BE2C (cell line): ENCODE data around the gene VPS51.
"Not testable (repeated sequence)": the region's sequence is repeated elsewhere in the genome, so short reads cannot be mapped to it uniquely, and the experiment has no call there.

ENCODE experiments used
- DNase-seq: peaks from one replicate; pipeline ENCODE4 v3.0.0-alpha.2; 2020
- H3K27me3 ChIP-seq: fragments of 250-450 bp; sonication (Bioruptor Pico); 2 replicates; pipeline ENCODE4 v1.5.1; 2020; ENCODE audit warnings: mild to moderate bottlenecking
- H3K36me3 ChIP-seq: fragments of 250-450 bp; sonication (Bioruptor Pico); 2 replicates; pipeline ENCODE4 v1.5.1; 2020; ENCODE audit warnings: mild to moderate bottlenecking
- H3K4me1 ChIP-seq: fragments of 250-450 bp; sonication (Bioruptor Pico); 2 replicates; pipeline ENCODE4 v1.5.1; 2020
- H3K4me3 ChIP-seq: 2 replicates; pipeline ENCODE4 v1.5.1; 2011; ENCODE audit warnings: low read depth, low read length
- H3K9me3 ChIP-seq: fragments of 250-450 bp; sonication (Bioruptor Pico); 2 replicates; pipeline ENCODE4 v1.5.1; 2020
- CTCF ChIP-seq: IDR thresholded peaks from 2 replicates; pipeline ENCODE4 v1.5.1; 2012; ENCODE audit warnings: mild to moderate bottlenecking, low read depth, low read length

Gene VPS51

GRCh38 chr11:65115361-65116082 lies 19.5 kb downstream of the VPS51 start:
- no peak overlapping the region for H3K4me3 ChIP-seq
- H3K4me1 ChIP-seq: peaks cover 5% of the 10 kb centered on the region
- peaks cover 11% of the 10 kb centered on the region for H3K36me3 ChIP-seq
- no peak for TF ChIP-seq CTCF
- H3K9me3 ChIP-seq: no peaks in the 10 kb centered on the region
- no peak for DNase-seq
- no peaks in the 10 kb centered on the region for H3K27me3 ChIP-seq

- no peaks in the 10 kb centered on the region; the same call in 1 of the 2 replicates for H3K4me1 ChIP-seq
- no peak for DNase-seq
- H3K9me3 ChIP-seq: no peaks in the 10 kb centered on the region
- H3K4me3 ChIP-seq: peak overlapping the region; percentile 82
- peaks cover 16% of the 10 kb centered on the region for H3K36me3 ChIP-seq
- no peak for TF ChIP-seq CTCF
- H3K27me3 ChIP-seq: no peaks in the 10 kb centered on the region
Observed at GRCh38 chr11:65116370-65117205, 20.6 kb downstream of the VPS51 start.

- H3K4me3 ChIP-seq: peak within 1 kb of the TSS; percentile 82
- no peaks in the 10 kb centered on the region for H3K27me3 ChIP-seq
- peaks cover 16% of the 10 kb centered on the region for H3K36me3 ChIP-seq
- peak; percentile 94 for DNase-seq
- H3K9me3 ChIP-seq: no peaks in the 10 kb centered on the region
- peak; percentile 68 for TF ChIP-seq CTCF
- H3K4me1 ChIP-seq: no peaks in the 10 kb centered on the region; the same call in 1 of the 2 replicates
Observed at GRCh38 chr11:65117206-65118096, 21.4 kb downstream of the VPS51 start, which contains the start of gene ZNHIT2. TSS of gene ZNHIT2 (minus strand) at chr11:65117701. CDS start at chr11:65117653, 48 bp downstream.

- no peak for TF ChIP-seq CTCF
- Histone ChIP-seq H3K4me1 (no peaks in the 10 kb centered on the region; the same call in 1 of the 2 replicates), H3K4me3 (no peak overlapping the region), H3K36me3 (peaks cover 16% of the 10 kb centered on the region), H3K9me3 (no peaks in the 10 kb centered on the region), H3K27me3 (no peaks in the 10 kb centered on the region)
- DNase-seq: no peak
Observed at GRCh38 chr11:65118097-65118837, 22.3 kb downstream of the VPS51 start.

GRCh38 chr11:65118891-65119669 lies 23.1 kb downstream of the VPS51 start:
- not testable (repeated sequence) for H3K27me3 ChIP-seq, H3K9me3 ChIP-seq, DNase-seq, H3K4me3 ChIP-seq, H3K4me1 ChIP-seq
- peaks cover 16% of the 10 kb centered on the region for H3K36me3 ChIP-seq
